ENCODE measurements around the gene KLHL36.
"Not testable (repeated sequence)": the region's sequence is repeated elsewhere in the genome, so short reads cannot be mapped to it uniquely, and the experiment has no call there.

The KLHL36 gene

DNA sequence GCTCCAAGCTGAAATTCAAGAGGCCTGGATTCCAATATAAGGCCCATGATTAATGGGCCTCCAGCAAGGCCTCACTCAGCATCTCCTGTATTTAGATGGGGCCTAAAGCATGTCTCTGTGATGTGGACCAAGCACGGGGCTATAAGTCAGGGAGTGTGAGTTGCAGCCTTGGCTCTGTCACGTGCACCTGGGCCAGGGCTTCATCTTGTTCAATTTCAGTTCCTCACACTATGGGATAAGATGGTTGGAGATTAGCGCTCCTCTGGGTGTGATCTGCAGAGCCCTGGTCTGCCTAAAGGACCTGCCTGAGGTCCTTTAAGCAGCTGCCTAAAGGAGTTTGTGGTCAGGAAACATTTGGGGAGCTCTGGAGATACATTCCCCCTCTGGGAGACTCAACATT is 25.2 kb downstream of the KLHL36 start:
- DNase-seq = no peak

DNA sequence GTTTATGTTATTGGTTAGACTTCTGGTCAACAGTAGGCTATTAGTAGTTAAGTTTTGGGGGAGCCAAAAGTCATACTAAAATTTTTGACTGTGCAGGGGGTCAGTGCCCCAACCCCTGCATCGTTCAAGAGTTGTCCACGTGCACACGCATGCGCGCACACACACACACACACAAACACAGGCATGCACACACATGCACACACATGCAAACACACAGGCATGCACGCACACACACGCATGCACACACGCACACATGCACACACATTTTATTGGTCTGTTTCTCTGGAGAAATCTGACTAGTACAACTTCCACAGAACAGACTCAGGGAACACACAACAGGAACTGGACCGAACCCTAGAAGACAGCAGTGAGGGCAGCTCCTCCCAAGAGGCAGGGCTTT is 27.1 kb downstream of the KLHL36 start:
- no peak for DNase-seq

DNA sequence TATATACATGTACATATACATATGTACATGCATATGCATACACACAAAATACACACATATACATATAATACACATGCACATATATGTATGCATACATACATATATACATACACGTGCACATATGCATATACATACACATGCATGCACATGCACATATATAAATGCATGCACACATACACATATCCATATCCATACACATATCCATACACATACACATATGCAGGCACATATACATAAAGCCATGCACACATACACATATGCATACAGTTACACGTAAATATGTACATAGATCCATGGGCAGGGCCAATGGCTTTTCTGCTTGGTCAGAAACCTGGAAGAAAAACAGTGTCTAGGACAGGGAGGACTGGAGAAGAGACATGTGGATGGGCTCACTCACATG is 27.6 kb downstream of the KLHL36 start:
- DNase-seq = no peak

DNA sequence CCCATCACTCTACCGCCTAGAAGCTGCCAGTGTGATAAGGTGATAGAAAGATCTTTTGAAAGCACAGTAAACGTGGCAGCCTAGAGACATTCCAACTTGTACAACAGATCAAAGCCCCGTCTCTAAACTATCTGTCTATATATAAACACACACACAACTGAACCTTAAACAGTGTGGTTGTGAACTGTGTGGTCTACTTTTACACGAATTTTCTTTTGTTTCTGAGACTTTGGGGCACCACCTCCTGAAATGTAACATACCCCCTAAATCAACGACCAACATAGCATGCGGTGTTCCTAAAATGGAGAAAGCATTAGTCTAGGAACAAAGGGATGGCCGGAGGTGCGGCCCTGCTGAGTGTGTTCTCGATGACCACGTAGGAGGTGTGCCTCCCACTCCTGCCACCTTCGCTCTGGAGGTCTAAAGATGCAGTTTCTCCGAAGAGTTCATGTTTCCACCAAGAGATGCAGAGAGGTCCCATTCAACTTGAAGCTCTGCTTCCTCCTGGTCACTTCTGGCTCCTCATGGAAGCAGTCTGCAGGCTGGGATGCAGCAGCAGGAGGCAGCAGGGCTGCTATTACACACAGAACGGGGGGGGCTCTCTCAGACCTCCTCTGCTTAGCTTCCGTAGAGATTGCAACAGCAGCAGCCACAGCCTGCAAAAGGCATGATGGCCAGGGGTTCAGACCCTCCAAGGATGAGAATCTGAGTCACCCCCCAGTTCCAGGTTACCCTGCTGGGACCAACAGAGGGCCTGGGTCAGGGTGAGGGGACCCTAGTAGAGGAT is 28.9 kb downstream of the KLHL36 start:
- DNase-seq = no peak

DNA sequence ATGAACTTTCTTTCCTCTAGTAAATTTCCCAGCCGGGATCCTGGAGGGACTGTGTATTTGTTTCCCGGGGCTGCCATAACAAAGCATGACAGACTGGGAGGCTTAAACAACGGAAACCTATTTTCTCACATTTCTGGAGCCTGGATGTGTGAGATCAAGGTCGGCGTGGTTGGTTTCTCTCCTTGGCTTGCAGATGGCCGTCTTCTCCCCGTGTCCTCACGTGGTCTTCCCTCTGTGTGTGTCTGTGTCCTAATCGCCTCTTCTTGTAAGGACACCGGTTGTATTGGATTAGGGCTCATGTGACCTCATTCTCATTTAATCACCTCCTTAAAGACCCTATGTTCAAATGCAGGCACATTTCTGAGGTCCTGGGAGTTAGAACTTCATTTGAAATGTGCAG is 29.5 kb downstream of the KLHL36 start:
- no peak for DNase-seq

DNA sequence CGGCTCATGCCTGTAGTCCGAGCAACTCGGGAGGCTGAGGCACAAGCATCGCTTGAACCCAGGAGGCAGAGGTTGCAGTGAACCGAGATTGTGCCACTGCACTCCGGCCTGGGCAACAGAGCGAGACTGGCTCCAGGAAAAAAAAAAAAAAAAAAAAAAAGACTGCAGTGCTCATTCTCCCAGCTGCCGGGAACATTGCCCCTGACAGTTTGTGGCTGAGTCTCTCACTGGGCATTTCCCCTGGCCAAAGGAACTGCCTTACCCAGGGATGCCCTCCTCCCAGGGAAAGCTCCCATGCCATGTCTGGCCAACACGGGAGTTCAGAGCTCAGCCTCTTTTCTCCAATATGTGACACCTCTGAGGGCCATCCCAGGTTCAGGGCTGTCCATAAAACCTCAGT is 30.2 kb downstream of the KLHL36 start:
- no peak for DNase-seq

DNA sequence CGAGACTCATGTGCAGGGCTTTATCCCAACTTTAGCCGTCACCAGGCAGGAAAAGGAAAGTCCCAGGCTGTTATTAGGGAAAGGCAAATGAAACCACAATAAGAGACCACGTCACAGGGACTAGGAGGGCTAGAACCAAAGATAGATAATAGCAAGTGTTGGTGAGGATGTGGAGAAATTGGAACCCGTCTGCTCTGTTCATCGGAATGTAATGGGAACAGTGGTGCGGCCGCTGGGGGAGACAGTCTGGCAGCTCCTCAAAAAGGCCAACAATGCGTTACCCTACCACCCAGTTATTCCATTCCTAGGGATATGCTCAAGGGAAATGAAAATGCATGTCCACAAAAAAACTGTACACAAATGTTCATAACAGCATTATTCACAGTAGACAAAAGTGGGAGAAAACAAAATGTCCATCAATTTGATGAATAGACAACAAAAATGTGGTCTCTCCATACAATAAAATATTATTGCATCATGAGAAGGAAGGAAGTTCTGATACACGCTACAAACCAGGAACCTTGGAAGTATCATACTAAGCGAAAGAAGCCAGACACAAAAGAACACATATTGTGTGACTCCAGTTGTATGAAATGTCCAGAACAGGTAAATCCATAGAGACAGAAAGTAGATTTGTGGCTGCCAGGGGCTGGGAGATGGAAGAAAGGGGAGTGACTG is 32.0 kb downstream of the KLHL36 start:
- no peak for DNase-seq

DNA sequence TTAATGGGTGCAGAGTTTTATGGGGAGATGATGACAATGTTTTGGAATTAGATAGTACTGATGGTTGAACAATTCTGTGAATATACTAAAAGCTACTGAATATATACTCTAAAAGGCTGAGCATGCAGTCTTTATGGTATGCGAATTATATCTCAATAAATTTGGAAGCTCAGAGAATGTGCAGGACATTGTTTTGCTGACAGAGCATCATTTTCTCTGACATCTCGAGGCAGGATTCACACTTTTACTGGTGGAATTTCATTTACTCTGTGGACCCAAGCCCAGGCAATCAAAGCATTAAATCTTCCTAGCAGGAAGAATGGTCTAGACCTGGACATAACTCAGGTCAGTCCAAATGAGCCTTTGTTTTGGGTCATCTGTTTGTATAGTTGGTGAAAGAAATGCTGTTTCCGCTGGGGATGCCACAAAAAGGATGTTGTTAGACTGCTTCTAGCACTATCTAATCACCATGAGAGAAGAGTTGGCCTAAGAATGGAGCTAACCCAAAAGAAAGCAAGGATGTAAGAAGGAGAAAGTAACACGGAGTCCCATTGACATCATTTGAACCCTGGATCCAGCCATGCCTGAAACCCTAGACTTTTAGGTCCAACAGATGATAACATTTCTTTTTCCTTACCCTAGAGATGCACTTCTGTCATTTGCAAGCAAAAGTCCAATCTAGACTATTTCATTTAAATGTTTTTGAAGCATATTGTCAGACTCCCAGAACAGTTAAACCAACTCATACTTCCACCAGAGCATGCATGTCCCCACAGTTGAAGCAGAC is 32.7 kb downstream of the KLHL36 start:
- DNase-seq = no peak

DNA sequence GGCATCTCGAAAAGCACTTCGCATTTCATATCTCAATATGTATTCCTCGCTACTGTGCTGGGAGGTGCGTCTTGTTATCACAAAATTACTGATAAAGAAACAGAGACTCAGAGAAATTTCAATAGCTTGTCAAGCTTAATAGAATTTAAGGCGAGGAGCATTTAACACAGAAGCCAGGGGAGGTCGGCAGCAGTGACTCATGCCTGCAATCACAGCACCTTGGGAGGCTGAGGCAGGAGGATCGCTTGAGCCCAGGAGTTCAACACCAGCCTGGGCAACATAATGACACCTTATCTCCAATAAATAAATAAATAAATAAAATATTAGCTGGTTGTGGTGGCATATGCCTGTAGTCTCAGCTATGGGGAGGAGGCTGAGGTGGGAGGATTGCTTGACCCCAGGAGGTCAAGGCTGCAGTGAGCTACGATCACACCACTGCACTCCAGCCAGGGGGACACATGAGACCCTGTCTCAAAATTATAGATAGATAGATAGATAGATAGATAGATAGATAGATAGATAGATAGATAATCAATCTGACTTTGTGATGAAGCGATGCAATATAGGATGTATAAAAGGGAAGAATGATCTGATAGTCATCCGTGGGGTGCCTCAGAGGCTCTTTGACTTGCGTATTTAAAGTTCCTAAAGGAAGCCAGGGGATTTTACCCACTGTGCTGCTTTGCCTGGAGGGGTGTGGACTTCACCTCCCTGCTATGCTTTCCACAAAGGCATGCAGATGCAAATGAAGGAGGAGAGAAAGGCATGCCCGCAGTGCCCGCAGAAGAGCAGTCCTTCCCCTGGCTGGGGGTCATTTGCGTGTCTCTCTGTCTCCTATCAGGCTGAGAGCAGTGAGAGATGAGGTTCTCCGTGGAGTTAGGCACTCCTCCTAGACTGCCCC is 35.6 kb downstream of the KLHL36 start:
- DNase-seq = no peak

DNA sequence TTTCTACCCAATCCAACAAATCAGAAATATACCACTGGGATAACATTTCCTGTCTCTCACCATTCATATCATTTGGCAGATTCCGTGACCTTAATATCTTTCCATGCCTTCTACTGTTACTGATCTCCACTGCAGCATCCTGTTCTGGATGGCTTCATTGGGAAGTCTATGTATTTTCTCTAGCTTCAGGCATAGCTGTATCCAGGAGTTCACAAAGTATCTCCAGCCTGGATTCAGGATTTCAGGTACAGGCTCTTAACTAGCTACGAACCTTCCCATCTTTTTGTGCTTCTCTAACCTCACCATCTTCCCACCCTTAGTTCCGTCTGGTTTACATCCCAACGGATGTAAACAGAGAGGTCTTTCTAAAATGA is 36.3 kb downstream of the KLHL36 start:
- DNase-seq = no peak

DNA sequence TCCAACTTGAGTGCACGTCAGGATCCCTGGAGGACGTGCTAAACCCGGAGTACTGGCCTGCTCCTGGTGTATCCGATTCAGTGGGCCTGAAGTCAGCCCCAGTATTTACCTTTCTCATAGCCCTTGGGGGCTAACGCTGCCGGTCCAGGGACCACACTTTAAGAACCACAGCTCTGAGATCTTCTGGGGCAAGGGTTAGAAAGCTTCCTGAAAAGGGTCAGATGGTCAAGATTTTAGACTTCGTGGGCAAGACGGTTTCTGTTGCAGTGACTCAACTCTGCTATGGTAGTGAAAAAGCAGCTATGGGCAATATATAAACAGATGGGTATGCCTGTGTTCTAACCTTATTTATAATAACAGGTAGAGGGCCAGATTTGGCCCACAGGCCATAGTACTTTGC is 36.9 kb downstream of the KLHL36 start:
- DNase-seq = no peak

DNA sequence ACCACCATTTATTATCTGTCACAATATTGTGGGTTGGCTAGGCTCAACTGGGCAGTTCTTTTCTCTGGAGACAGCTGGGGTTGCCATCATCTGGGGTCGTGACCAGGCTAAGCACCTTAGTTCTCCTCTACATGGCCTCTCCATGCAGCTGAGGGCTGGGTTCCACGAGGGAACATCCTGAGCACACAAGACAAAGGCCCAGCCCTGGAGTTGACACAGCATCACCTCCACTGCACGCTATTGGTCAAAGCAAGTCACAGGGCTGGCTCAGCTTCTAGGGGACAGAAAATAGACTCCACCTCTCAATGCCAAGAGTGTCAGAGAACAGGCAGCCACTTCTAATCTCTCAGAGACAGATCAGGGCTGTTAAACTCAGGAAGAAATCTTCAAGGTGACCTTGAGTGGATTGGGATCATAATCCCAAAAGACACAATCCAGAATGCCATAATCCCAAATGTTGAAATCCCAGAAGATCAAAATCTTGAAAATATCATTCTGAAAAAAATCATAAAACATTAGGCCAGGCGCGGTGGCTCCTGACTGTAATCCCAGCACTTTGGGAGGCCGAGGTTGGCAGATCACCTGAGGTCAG is 38.5 kb downstream of the KLHL36 start:
- no peak for DNase-seq

DNA sequence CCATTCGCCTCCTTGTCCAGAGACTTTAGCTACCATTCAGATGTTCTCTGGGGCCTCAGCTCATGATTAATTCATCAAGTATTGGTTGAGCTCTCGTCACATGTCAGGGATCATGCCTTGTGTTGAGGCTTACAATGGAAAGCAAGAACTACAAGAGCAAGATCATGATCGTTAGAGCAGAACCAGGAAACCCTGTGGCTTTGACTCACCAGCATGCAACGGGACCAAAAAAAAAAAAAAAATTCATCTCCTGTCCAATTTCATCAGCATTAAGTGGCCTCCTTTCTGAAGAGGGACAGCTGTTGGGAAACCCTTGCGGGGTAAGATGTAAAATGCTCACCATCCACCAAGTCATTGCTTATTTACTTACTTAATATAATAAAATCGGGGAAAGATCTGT is 39.4 kb downstream of the KLHL36 start:
- no peak for DNase-seq

DNA sequence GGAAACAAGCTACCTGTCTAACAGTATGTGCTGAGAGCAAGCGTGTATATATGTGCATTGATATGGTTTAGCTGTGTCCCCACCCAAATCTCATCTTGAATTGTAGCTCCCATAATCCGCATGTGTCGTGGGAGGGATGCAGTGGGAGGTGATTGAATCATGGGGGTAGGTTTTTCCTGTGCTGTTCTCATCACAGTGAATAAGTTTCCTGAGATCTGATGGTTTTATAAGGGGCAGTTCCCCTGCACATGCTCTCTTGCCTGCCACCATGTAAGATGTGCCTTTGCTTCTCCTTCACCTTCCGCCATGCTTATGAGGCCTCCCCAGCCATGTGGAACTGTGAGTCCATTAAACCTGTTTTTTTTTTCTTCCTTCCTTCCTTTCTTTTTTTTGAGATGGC is 39.9 kb downstream of the KLHL36 start:
- not testable (repeated sequence) for DNase-seq

DNA sequence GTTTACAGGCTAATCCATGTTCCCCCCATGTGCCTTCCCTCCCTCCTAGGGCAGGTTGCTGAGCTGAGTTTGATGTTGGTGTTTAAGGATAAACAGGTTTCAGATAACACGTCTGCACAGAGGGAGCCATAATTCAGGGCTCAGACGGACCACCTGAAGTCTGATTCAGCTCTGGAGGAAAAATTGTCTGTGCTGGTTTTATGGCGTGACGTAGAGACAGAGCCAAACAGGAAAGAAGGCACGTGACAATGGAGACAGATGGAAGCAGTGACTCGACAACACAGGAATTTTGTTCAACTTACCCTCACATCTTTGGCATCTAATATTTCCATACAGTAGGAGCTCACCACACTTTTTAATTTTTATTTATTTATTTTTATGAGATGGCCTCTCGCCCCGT is 40.8 kb downstream of the KLHL36 start:
- DNase-seq = no peak

DNA sequence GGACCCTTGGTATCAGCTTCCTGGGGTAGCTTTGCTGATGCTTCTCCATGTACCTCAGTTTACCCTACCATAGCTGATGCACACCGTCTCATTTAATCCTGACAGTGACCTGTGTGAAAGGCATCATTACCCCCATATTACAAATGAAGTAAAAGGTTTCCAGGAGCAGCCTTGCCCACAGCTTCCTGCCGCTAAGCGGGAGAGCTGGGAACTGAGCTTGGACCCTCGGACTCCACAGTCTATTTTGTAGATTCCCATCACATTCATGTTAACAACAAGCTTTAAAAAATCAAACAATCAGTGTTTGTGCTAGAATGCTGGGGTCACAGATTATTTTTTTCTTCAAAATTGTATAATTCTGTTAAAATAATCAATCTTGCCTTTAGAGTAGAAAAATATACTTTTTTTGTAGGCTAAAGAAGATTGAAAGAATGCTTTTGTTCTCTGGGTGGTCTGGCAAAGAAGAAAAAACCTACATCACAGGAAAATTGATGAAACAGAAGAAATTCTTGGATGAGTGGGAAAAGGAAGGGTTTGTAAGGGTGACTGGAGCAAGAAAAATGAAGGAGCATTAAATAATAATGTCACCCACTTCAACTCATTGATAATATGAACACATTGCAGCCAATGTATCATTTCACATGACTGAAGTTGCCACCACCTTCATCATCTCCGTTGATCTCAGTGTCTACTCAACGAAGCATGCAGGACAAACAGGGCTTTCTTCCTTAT is 41.9 kb downstream of the KLHL36 start:
- no peak for DNase-seq

DNA sequence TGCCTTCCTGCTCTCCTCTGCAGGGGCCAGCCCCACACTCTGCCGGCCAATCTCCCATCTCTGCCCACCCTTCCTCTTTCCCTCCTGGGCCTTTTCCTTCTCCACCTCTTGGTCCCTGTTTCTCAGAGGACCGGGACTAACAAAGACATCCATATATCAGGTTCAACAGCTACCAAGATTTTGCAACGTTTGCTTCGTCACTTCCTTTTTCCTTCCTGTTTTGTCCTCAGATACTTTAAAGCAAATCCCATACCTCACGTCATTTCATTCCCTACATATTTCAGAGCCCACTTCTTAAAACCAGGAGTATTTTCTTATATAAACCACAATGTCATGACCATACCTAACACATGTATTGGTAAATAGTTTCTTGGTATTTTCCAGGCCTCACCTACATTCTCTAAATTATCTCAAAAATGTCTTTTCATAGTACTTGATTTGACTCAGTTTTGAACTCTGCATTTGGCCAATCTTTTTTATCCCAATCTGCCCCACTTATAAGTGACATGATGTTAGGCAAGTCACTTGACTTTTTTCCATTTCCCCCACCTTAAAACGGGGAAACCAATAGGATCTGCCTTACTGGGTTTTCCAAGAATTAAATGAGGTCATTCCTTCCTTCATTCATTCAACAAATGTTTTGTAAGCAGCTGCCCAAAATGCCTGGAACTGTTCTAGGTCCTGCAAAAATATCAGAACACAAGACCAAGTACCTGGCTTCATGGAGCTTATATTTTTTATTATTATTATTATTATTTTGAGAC is 44.3 kb downstream of the KLHL36 start:
- DNase-seq = no peak

DNA sequence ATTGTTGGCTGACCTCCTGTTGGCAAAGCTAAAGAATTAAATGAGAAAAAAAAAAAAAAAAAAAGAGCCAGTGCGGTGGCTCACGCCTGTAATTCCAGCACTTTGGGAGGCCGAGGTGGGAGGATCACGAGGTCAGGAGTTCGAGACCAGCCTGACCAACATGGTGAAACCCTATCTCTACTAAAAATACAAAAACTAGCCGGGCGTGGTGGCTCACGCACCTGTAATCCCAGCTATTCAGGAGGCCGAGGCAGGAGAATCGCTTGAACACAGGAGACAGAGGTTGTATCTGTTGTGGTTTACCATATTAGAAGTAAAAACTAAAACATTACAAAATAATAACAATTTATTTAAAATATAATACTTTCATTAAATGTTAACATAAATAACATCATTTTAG is 45.6 kb downstream of the KLHL36 start:
- DNase-seq = not testable (repeated sequence)

DNA sequence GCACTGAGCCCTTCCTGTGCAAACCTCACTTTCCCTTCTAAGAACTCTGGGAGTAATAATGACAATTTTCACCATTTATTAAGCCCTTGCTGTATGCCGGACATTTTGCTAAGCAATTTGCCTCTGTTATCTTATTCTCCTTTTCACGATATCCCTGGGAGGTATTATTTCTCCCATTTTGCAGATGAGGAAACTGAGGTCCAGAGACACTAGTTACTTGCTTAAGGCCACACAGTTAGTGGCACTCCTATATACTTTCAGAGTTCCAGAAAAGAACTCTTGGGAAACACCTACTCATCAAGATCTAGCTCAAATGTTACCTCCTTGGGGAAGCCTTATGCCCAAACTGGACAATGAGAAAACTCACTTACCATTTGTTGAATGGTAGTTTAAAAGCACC is 46.7 kb downstream of the KLHL36 start:
- DNase-seq = no peak

DNA sequence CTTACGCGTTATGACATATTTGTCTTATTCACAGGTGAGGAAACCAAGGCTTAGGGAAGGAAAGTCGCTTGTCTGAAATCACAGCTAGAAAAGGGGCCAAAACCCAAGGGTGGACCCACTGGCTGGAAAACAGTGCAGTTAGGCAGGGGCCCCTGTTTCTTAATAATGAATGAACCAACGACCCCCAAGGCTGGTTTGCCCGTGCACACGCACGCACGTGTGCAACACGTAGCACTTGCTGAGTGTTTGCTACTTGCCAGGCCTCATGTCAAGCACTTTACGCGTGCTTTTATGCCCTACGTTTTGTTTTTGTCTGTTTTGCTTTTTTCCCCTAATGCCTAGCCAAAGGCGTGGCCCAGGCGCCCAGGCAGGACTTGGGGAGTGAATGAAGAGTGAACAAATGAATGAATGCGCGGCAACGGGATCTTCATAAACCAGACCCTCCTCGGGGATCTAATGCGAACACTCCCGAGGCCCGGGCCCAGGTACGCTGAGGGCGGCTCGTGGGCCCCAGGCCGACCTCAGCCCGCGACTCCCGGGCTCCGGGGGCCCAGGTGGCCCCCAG is 50.9 kb downstream of the KLHL36 start:
- DNase-seq = no peak

Data from cerebellar nuclear complex (tissue), 1 donor.